Osteoblast (primary cell): ENCODE results near the gene TBC1D21. TPM values are rescaled to one million over a fixed set of nuclear protein-coding genes. Genes with fewer than 3 reads are reported as not detected.

Source experiments
- DNase-seq: peaks from one replicate; pipeline ENCODE4 v3.0.0; 2011; ENCODE audit warnings: low spot score, mixed read lengths; ENCODE audit not compliant: insufficient read length; ENCODE audit errors: missing footprints
- H2AFZ ChIP-seq: 2 replicates; pipeline ENCODE4 v1.6.0; 2011; ENCODE audit warnings: mild to moderate bottlenecking, low read length
- H3K27ac ChIP-seq: 2 replicates; pipeline ENCODE4 v1.5.1; 2011; ENCODE audit warnings: mild to moderate bottlenecking, low read depth, low read length, moderate library complexity
- H3K27me3 ChIP-seq: 2 replicates; pipeline ENCODE4 v1.6.0; 2012; ENCODE audit warnings: mild to moderate bottlenecking, control low read depth, inconsistent platforms, low read length, moderate library complexity; ENCODE audit not compliant: insufficient read depth
- H3K36me3 ChIP-seq: 2 replicates; pipeline ENCODE4 v1.5.1; 2011; ENCODE audit warnings: mild to moderate bottlenecking, low read length, control low read depth, moderate library complexity; ENCODE audit not compliant: insufficient read depth
- H3K4me1 ChIP-seq: 2 replicates; pipeline ENCODE4 v1.5.1; 2011; ENCODE audit warnings: mild to moderate bottlenecking, low read length, control low read depth, moderate library complexity; ENCODE audit not compliant: insufficient read depth
- H3K4me2 ChIP-seq: 2 replicates; pipeline ENCODE4 v1.6.0; 2011; ENCODE audit warnings: mild to moderate bottlenecking, low read length; ENCODE audit not compliant: insufficient read depth
- H3K4me3 ChIP-seq: fragments of 200-600 bp; sonication (generic); 3 replicates; pipeline ENCODE4 v1.5.1; 2012; ENCODE audit warnings: mild to moderate bottlenecking, low read length, inconsistent platforms; ENCODE audit not compliant: insufficient read depth
- H3K79me2 ChIP-seq: 2 replicates; pipeline ENCODE4 v1.6.0; 2012; ENCODE audit warnings: mild to moderate bottlenecking, low read length, control low read depth, inconsistent platforms; ENCODE audit not compliant: insufficient read depth
- H3K9me3 ChIP-seq: 2 replicates; pipeline ENCODE4 v1.5.1; 2011; ENCODE audit warnings: low read depth, low read length, control low read depth
- H4K20me1 ChIP-seq: 2 replicates; pipeline ENCODE4 v1.6.0; 2012; ENCODE audit warnings: mild to moderate bottlenecking, low read length, control low read depth; ENCODE audit not compliant: insufficient read depth
- total RNA-seq: library from RNA; depleted of rRNA; stranded (reverse); fragments of >200 nt; gene quantifications from 2 replicates; pipeline ENCODE4 v1.2.3, GENCODE V29; 2012
- TF ChIP-seq, protein P1 (sequence below): IDR thresholded peaks from 2 replicates; pipeline ENCODE4 v1.5.1; 2011; ENCODE audit warnings: mild to moderate bottlenecking, low read depth, low read length, moderate library complexity; ENCODE audit errors: extremely low read depth

Gene TBC1D21
- total RNA-seq, 1 donor, result not detected

DNA sequence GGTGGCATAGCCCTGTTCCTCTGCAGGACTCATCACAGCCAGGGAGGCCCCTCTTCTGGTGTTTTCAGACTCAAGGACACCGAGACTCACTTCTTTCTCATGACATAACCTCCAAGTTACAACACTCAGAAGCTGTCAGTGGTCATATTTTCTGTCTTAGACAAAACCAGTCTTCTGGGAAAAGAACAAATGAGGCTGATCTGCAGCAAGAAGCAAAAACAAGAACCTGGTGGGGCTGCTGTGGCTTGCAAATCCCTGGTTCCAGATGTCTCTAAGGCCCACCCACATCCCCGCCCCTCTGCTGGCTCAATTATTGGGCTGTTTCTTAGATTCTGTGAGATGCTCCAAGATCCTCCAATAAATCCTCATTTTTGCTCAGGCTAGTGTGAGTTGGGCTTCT lies 36.3 kb downstream of the TBC1D21 start:
- TF ChIP-seq, protein P1, sequence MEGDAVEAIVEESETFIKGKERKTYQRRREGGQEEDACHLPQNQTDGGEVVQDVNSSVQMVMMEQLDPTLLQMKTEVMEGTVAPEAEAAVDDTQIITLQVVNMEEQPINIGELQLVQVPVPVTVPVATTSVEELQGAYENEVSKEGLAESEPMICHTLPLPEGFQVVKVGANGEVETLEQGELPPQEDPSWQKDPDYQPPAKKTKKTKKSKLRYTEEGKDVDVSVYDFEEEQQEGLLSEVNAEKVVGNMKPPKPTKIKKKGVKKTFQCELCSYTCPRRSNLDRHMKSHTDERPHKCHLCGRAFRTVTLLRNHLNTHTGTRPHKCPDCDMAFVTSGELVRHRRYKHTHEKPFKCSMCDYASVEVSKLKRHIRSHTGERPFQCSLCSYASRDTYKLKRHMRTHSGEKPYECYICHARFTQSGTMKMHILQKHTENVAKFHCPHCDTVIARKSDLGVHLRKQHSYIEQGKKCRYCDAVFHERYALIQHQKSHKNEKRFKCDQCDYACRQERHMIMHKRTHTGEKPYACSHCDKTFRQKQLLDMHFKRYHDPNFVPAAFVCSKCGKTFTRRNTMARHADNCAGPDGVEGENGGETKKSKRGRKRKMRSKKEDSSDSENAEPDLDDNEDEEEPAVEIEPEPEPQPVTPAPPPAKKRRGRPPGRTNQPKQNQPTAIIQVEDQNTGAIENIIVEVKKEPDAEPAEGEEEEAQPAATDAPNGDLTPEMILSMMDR, result no peak
- DNase-seq, result no peak
- H3K9me3 ChIP-seq, result no peaks in the 10 kb centered on the region
- H3K27me3 ChIP-seq, result no peaks in the 10 kb centered on the region
- no peak overlapping the region for H2AFZ ChIP-seq
- H3K4me2 ChIP-seq, result no peak overlapping the region
- H3K4me1 ChIP-seq, result peaks cover 9% of the 10 kb centered on the region
- H3K79me2 ChIP-seq, result no peaks in the 10 kb centered on the region
- H3K4me3 ChIP-seq, result no peak overlapping the region
- H4K20me1 ChIP-seq, result no peaks in the 10 kb centered on the region
- H3K36me3 ChIP-seq, result no peaks in the 10 kb centered on the region
- no peak overlapping the region for H3K27ac ChIP-seq

DNA sequence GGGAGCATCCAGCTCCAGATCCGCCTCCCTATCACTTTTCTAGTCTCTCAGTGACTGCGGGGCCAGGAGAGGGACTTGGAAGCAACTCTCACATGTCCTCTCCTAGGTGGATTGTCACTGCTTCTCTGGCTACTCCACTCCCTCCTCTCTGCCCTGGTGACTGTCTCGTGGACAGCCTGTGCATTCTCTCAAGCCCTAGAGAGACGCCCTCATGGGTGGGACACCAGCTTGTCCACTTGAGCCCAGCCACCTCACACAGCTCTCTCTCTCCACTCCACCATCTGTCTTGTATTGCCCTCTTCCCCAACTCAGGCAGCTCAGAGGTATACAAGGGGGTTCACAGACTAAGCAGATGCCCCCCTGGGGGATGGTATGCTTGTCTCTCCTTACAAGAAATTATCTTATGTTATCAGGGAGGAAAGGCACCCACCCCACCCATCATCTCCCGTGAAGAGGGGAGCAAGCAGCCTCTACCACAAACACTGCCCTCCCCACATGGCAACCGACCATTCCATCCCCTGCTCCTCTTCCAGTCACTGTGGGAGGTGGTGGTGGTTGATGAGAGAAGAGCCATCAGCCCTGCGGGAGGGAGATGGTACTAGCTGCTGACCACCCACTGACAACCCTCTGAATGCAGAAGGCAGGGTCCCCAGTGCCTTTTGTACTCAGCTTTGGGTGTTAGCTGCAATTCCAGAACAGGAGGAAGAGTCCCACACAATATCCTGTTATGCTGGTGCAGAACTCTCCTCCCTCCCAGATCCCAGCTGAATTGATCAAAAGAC lies 37.3 kb downstream of the TBC1D21 start:
- no peak for DNase-seq
- H3K79me2 ChIP-seq, result no peaks in the 10 kb centered on the region
- no peaks in the 10 kb centered on the region for H3K36me3 ChIP-seq
- no peaks in the 10 kb centered on the region for H3K9me3 ChIP-seq
- peaks cover 9% of the 10 kb centered on the region for H3K4me1 ChIP-seq
- no peak overlapping the region for H2AFZ ChIP-seq
- H3K4me3 ChIP-seq, result no peak overlapping the region
- TF ChIP-seq, protein P1, result no peak
- H3K4me2 ChIP-seq, result no peak overlapping the region
- no peaks in the 10 kb centered on the region for H3K27me3 ChIP-seq
- no peak overlapping the region for H3K27ac ChIP-seq
- H4K20me1 ChIP-seq, result no peaks in the 10 kb centered on the region

DNA sequence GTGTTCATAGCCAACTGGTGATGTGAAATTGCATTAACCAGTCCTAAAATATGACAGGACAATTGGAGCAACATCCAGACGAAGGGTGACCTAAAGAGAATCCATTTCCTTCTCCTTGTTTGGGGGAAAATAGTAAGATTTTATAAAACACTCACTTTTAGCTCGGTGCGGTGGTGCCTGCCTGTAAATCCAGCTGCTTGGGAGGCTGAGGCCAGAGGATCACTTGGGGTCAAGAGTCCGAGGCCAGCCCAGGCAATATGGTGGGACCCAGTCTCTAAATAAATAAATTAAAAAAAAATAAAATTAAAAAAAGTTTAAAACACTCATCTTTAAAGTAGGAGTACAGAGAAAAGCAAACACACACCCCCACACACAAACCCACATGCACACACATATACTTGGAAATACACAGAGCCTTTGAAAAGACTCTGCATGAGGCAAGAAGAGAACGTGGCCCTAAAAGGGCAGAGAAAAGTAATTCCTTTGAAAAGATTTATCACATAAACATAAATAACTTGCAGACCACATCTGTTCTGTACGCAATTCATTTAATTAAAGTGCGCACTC lies 38.7 kb downstream of the TBC1D21 start:
- Histone ChIP-seq H3K27me3 (no peaks in the 10 kb centered on the region), H3K4me1 (peaks cover 1% of the 10 kb centered on the region), H3K27ac (no peak overlapping the region), H3K4me3 (no peak overlapping the region), H3K36me3 (no peaks in the 10 kb centered on the region), H3K79me2 (no peaks in the 10 kb centered on the region), H2AFZ (no peak overlapping the region), H3K4me2 (no peak overlapping the region), H4K20me1 (no peaks in the 10 kb centered on the region), H3K9me3 (no peaks in the 10 kb centered on the region)
- TF ChIP-seq, protein P1, result no peak
- DNase-seq, result no peak

DNA sequence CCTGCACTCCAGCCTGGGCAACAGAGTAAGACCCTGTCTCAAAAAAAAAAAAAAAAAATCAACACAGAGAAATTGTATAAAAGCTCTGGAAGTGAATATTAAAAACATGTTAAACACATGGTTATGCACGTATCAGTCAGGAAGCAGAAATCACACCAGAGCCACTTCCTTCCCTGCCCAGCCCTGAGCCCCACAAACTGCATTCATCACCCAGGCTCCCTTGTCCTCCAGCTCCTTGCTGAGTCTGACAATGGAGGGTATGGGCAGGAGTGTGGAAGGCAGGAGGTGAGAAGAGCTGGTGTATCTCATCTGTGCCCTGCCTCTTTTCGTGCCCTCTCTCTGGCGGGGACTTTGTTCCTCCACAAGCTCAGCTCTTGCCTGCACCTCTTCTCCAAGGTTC lies 40.8 kb downstream of the TBC1D21 start:
- Histone ChIP-seq H3K27me3 (no peaks in the 10 kb centered on the region), H3K36me3 (no peaks in the 10 kb centered on the region), H3K4me2 (no peak overlapping the region), H3K79me2 (no peaks in the 10 kb centered on the region), H3K4me3 (no peak overlapping the region), H3K27ac (no peak overlapping the region), H4K20me1 (no peaks in the 10 kb centered on the region), H2AFZ (no peak overlapping the region), H3K9me3 (no peaks in the 10 kb centered on the region), H3K4me1 (peaks cover 7% of the 10 kb centered on the region)
- TF ChIP-seq, protein P1, result no peak
- no peak for DNase-seq
